Ammon's horn (tissue), 1 donor: ENCODE measurements around the gene SYNGR3.
"Not testable (repeated sequence)": the region's sequence is repeated elsewhere in the genome, so short reads cannot be mapped to it uniquely, and the experiment has no call there.

Experiments
- DNase-seq: peaks from one replicate; pipeline ENCODE4 v3.0.0-alpha.2; 2016; ENCODE audit warnings: low spot score

Gene SYNGR3

GRCh38 chr16:2029350-2029749 lies 39.6 kb downstream of the SYNGR3 start:
- DNase-seq, result no peak

- DNase-seq, result no peak
Measured at GRCh38 chr16:2030036-2030435, 40.3 kb downstream of the SYNGR3 start.

- no peak for DNase-seq
Measured at GRCh38 chr16:2031081-2031577, 41.4 kb downstream of the SYNGR3 start.

GRCh38 chr16:2032285-2033056 lies 42.7 kb downstream of the SYNGR3 start:
- DNase-seq, result peak; percentile 50

- DNase-seq, result peak; percentile 93
Measured at GRCh38 chr16:2033057-2033908, 43.5 kb downstream of the SYNGR3 start.

- not testable (repeated sequence) for DNase-seq
Measured at GRCh38 chr16:2033909-2034695, 44.3 kb downstream of the SYNGR3 start.

DNA sequence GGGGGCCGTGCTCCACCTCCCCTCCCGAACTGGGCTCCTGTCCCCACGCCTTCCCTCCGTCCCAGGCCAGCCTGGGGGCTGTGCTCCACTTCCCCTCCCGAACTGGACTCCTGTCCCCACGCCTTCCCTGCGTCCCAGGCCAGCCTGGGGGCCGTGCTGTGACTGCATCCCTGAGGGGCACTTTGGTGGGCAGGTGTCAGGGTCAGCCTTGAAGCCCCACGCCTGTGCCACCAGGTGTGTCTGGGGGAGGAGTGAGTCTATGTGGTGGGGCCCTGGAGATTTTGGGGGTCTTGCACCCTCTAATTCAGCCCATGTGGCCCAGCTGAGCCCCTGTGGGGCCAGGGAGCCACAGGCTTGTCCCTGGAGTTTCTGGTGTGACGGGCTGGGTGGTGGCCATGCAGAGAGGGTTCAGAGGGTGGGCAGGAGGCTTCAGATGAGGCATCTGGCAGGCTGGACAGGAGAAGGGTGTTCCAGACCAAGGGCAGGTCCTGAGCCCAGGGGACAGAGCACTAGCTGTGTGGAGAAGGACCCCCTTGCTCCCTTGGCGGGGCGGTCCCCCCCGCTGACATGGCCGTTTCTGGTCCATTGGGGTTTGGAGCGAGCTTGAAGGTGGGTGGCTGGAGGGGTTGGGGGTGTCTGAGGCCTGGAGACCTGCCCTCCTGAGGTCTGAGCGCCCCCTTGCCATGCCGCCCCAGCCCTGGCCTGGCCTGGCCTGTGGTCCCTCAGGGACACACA lies 45.1 kb downstream of the SYNGR3 start:
- DNase-seq, result no peak

DNA sequence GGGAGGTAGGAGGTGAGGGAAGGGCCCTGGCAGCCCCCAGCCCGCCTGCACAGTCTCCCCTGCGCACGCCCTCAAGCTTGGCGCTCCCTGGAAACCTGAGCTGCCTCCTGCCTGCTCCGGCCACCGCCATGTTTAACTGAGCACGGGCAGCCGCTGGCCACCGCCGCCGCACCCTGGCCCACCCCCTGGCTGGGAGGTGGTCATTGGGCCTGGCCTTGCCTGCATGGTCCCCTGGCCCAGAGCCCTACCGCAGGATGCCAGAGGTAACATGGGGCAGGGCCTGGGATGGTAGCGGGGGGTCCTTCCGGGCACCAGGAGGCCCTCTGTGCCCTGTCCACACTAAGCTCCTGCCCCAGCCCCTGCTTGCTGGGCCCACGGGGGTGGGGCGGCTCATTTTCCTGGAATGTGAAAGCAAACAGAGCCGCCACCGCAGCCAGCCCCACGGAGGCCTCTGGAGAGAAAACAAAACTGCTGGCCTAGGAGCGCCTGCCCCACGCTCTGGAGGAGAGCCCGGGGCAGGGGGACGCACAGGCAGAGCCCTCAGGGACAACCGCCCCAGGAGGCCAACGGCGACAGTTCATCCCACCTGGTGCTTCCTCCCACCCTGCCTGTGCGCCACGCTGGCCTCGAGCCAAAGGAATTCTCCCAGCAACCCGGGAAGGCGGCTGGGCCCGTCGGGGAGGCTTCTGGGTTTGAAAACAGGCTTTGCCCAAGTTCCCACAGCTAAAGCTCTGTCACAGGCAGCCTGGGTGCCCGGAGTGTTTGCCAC lies 45.8 kb downstream of the SYNGR3 start:
- no peak for DNase-seq

- no peak for DNase-seq
Measured at GRCh38 chr16:2036200-2036966, 46.6 kb downstream of the SYNGR3 start.

DNA sequence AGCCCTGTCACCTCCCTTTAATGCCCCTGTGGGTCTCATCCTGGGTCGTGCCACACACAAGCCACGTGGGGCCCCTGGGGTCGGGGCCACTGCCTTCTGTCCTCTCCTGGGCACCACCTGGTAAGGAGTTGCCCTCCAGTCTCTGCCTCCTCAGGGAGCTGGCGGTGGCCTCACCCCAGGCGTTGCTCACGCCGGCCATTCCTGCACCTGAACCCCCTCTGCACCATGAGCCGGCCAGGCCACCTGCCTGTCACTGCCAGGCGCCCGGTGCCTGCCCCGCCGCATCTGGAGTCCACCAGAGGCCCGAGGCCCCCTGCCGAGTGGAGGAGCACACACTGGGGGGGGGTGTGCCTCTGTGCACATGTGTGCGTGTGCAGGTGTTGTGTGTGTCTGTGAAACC lies 47.3 kb downstream of the SYNGR3 start:
- DNase-seq, result no peak

GRCh38 chr16:2037647-2038381 lies 48.0 kb downstream of the SYNGR3 start:
- DNase-seq, result no peak

DNA sequence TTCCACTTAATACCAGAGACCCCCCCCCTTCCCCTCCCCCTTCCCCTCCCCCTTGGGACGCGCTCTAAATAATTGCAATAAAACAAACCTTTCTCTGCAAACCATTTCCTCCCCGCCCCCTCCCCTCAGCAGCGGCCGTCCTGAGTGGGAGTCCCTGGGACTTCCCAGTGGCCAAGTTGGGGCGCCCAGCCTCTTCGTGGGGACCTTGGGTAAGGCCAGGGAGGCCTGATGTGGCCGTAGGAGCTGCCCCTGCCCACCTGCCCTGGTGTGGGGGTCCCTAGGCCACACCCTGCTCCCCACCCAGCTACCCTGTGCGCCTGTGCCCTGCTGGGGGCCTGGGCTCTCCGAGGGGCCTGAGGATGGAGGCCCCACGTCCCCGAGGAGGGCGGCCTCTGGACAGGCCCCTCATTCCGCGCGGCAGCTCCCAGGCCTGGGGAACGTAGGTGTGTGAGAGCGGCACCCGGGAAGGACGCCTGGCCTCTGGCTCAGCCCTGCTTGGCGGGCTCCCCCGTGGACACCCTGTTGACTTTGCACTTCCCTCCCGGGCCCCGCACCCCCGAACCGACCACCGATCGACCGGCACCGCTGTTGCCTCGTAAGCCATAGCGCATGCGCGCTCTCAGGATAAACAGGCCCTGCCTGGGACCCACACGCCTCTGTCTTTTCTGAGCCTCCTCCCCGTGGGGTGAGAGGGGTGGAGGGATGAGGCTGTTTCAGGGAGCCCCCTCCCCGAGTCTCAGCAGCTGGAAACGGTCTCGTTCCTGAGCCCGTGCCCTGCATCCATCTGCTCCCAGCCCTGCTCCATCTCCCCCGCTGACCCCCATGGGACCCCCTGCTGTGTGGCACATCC lies 48.8 kb downstream of the SYNGR3 start:
- no peak for DNase-seq

GRCh38 chr16:2039274-2040031 lies 49.7 kb downstream of the SYNGR3 start:
- DNase-seq, result no peak

GRCh38 chr16:2040041-2040786 lies 50.4 kb downstream of the SYNGR3 start:
- DNase-seq, result no peak

DNA sequence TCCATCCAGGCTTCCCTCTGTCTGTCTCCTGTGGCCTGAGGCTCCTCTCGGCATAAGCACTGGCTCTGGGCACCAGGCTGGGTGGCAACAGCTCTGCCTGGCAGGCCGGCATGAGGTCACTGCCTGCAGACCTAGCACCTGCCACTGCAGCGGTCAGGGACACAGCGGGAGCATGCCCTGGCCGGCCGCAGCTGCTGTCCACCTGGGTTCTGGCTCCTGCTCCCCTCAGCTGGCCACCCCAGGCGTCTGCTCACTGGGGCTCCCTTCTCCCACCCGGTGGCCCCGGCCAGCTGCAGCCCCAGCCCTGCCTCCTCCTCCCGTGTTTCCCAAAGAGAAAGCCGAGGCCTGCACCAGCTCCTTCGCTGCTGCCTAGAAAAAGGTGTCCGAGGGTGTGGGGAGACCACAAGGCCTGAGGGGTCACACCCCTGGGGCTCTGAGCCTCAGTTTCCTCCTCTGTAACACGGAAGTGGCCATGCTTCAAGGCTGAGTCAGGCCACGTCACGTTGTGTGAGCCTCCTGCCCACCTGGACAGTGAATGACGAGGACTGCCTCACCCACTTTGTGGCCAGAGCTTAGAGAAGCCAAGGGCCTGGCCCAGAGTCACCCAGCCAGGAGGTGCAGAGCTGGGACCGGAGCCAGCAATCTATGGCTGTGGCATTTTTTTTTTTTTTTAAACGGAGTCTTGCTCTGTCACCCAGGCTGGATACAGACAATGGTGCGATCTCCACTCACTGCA lies 51.2 kb downstream of the SYNGR3 start:
- DNase-seq, result no peak
